HG02884 (cell line): ENCODE results near the gene WDR45.
"Not testable (repeated sequence)": the region's sequence is repeated elsewhere in the genome, so short reads cannot be mapped to it uniquely, and the experiment has no call there.

Experiments
- ATAC-seq: cut with Tn5 transposase; IDR thresholded peaks from one replicate; pipeline ENCODE4 v1.9.1; 2021; ENCODE audit warnings: mild to moderate bottlenecking, moderate library complexity; ENCODE audit not compliant: unreplicated experiment

Gene WDR45

GRCh38 chrX:49079489-49080428 is at the start of gene WDR45:
Gene WDR45 (minus strand): TSS chrX:49079887. CDS start chrX:49078095, 1,792 bp downstream.
- ATAC-seq: peak; percentile 83

GRCh38 chrX:49129427-49129826 is 49.7 kb upstream of the WDR45 start:
- ATAC-seq: no peak

GRCh38 chrX:49127742-49128258 is 48.1 kb upstream of the WDR45 start:
- not testable (repeated sequence) for ATAC-seq

- no peak for ATAC-seq
Measured at GRCh38 chrX:49122499-49122898, 42.8 kb upstream of the WDR45 start.

- no peak for ATAC-seq
Measured at GRCh38 chrX:49120091-49120490, 40.4 kb upstream of the WDR45 start.

GRCh38 chrX:49117581-49117980 is 37.9 kb upstream of the WDR45 start:
- no peak for ATAC-seq

GRCh38 chrX:49116716-49117115 is 37.0 kb upstream of the WDR45 start:
- ATAC-seq: no peak

GRCh38 chrX:49116076-49116475 is 36.4 kb upstream of the WDR45 start:
- ATAC-seq: no peak

- no peak for ATAC-seq
Measured at GRCh38 chrX:49111791-49112190, 32.1 kb upstream of the WDR45 start.

- ATAC-seq: no peak
Measured at GRCh38 chrX:49110417-49110816, 30.7 kb upstream of the WDR45 start.

- ATAC-seq: no peak
Measured at GRCh38 chrX:49108641-49109040, 29.0 kb upstream of the WDR45 start.

GRCh38 chrX:49106930-49107329 is 27.2 kb upstream of the WDR45 start:
- no peak for ATAC-seq

- ATAC-seq: no peak
Measured at GRCh38 chrX:49106296-49106695, 26.6 kb upstream of the WDR45 start.

- no peak for ATAC-seq
Measured at GRCh38 chrX:49103637-49104036, 23.9 kb upstream of the WDR45 start.

- ATAC-seq: no peak
Measured at GRCh38 chrX:49102190-49102589, 22.5 kb upstream of the WDR45 start.

- no peak for ATAC-seq
Measured at GRCh38 chrX:49101629-49101984, 21.9 kb upstream of the WDR45 start.

GRCh38 chrX:49100704-49101628 is 21.3 kb upstream of the WDR45 start:
- peak; percentile 97 for ATAC-seq

GRCh38 chrX:49096419-49096818 is 16.7 kb upstream of the WDR45 start:
- no peak for ATAC-seq

GRCh38 chrX:49089553-49089952 is 9.9 kb upstream of the WDR45 start:
- no peak for ATAC-seq

- ATAC-seq: no peak
Measured at GRCh38 chrX:49082271-49082871, 2.7 kb upstream of the WDR45 start.

GRCh38 chrX:49077941-49078340 is 1.7 kb downstream of the WDR45 start:
- no peak for ATAC-seq
